ENCODE measurements around the gene ZSWIM3.
"Not testable (repeated sequence)": the region's sequence is repeated elsewhere in the genome, so short reads cannot be mapped to it uniquely, and the experiment has no call there.

ZSWIM3 gene

GRCh38 chr20:45861221-45862075, 4.0 kb downstream of the ZSWIM3 start:
- DNase-seq: no peak

- DNase-seq: no peak
These were observed 6.4 kb downstream of the ZSWIM3 start for GRCh38 chr20:45863543-45864470.

GRCh38 chr20:45866454-45866853, 9.0 kb downstream of the ZSWIM3 start:
- DNase-seq: no peak

GRCh38 chr20:45867136-45867818, 9.9 kb downstream of the ZSWIM3 start:
- DNase-seq: no peak

GRCh38 chr20:45867819-45868176, 10.4 kb downstream of the ZSWIM3 start:
- DNase-seq: no peak

- no peak for DNase-seq
These were observed 15.2 kb downstream of the ZSWIM3 start for GRCh38 chr20:45872626-45873025.

- DNase-seq: no peak
These were observed 16.1 kb downstream of the ZSWIM3 start for GRCh38 chr20:45873409-45874103.

GRCh38 chr20:45874104-45874481, 16.7 kb downstream of the ZSWIM3 start:
- not testable (repeated sequence) for DNase-seq

- no peak for DNase-seq
These were observed 17.2 kb downstream of the ZSWIM3 start for GRCh38 chr20:45874576-45874975.

- no peak for DNase-seq
These were observed 20.8 kb downstream of the ZSWIM3 start for GRCh38 chr20:45878076-45878761.

GRCh38 chr20:45880988-45881788, 23.8 kb downstream of the ZSWIM3 start, which contains the start of gene ZSWIM1:
Gene ZSWIM1, plus strand, starts transcription at chr20:45881227. Its CDS starts 1,366 bp downstream, at chr20:45882593.
- peak; percentile 95 to 98 (median 96) for DNase-seq

GRCh38 chr20:45882469-45883099, 25.2 kb downstream of the ZSWIM3 start:
- DNase-seq: no peak

- no peak for DNase-seq
These were observed 25.7 kb downstream of the ZSWIM3 start for GRCh38 chr20:45883100-45883469.

GRCh38 chr20:45886590-45887345, 29.4 kb downstream of the ZSWIM3 start:
- no peak for DNase-seq

GRCh38 chr20:45887346-45887715, 29.9 kb downstream of the ZSWIM3 start, which contains the start of gene SPATA25:
Gene SPATA25, minus strand, starts transcription at chr20:45887622. Its CDS starts 32 bp downstream, at chr20:45887590.
- DNase-seq: no peak

- no peak for DNase-seq
These were observed 31.3 kb downstream of the ZSWIM3 start for GRCh38 chr20:45888681-45889080.

- DNase-seq: peak in 2 of 4 experiments; percentile 15 to 22
These were observed 32.9 kb downstream of the ZSWIM3 start for GRCh38 chr20:45890077-45890984.

All from activated naive CD4-positive, alpha-beta T cell (primary cell).